PC-3 (cell line): Measurements from ENCODE around the gene TUBGCP3. TPM values are rescaled to one million over a fixed set of nuclear protein-coding genes. Genes with fewer than 3 reads are reported as not detected.

Experiments
- ATAC-seq: fragments of 200-7000 bp; cut with Tn5 transposase; 2 replicates; pipeline ENCODE4 v1.9.1; 2020; ENCODE audit warnings: mild to moderate bottlenecking, moderate library complexity
- BruUV-seq: library from RNA; stranded (reverse); fragments of 400-500 nt; replicated peaks from 2 replicates; lab custom pipeline; 2021; lab: Mats Ljungman, UMichigan
- CTCF ChIA-PET: fragments of 300-600 bp; sonication (Branson Sonifier 250); formaldehyde crosslinking; loops from one replicate; lab custom pipeline; 2022; ENCODE audit warnings: antibody characterized with exemption; lab: Charles Lee
- POLR2A ChIA-PET: fragments of 300-600 bp; sonication (Branson Sonifier 250); formaldehyde crosslinking; loops from one replicate; lab custom pipeline; 2022; ENCODE audit warnings: antibody characterized with exemption; ENCODE audit not compliant: unreplicated experiment; lab: Charles Lee
- DNase-seq: peaks from one replicate; pipeline ENCODE4 v3.0.0-alpha.2; 2015
- H2AFZ ChIP-seq: fragments of 300-600 bp; sonication (generic); 2 replicates; pipeline ENCODE4 v1.6.0; 2016; ENCODE audit warnings: antibody characterized with exemption, low read length
- H3F3A ChIP-seq: fragments of 300-600 bp; sonication (generic); one replicate; pipeline ENCODE4 v1.6.0; 2017; ENCODE audit warnings: antibody characterized with exemption, low read length, control low read depth, mild to moderate bottlenecking; ENCODE audit not compliant: unreplicated experiment
- H3K27ac ChIP-seq: fragments of 300-600 bp; sonication (generic); 2 replicates; pipeline ENCODE4 v1.5.1; 2016; ENCODE audit warnings: mild to moderate bottlenecking, low read length
- H3K27me3 ChIP-seq: fragments of 300-600 bp; sonication (generic); 2 replicates; pipeline ENCODE4 v1.6.1; 2016; ENCODE audit warnings: low read length, mixed read lengths
- H3K36me3 ChIP-seq: fragments of 300-600 bp; sonication (generic); 2 replicates; pipeline ENCODE4 v1.6.1; 2016; ENCODE audit warnings: low read depth, mixed run types, low read length, mixed read lengths
- H3K4me1 ChIP-seq: fragments of 300-600 bp; sonication (generic); 2 replicates; pipeline ENCODE4 v1.5.1; 2016; ENCODE audit warnings: low read length; ENCODE audit not compliant: insufficient read depth
- H3K4me2 ChIP-seq: fragments of 300-600 bp; sonication (generic); 2 replicates; pipeline ENCODE4 v1.6.0; 2016; ENCODE audit warnings: low read length
- H3K4me3 ChIP-seq: fragments of 300-600 bp; sonication (generic); 2 replicates; pipeline ENCODE4 v1.5.1; 2016; ENCODE audit warnings: mild to moderate bottlenecking, low read length, mixed read lengths
- H3K79me2 ChIP-seq: fragments of 300-600 bp; sonication (generic); 2 replicates; pipeline ENCODE4 v1.6.1; 2017; ENCODE audit warnings: low read length, mixed read lengths
- H3K9ac ChIP-seq: fragments of 300-600 bp; sonication (generic); 2 replicates; pipeline ENCODE4 v1.6.0; 2016; ENCODE audit warnings: mild to moderate bottlenecking, low read length
- H3K9me2 ChIP-seq: fragments of 300-600 bp; sonication (generic); replicated peaks from 2 replicates; pipeline ENCODE4 v1.6.1; 2016; ENCODE audit warnings: mixed run types, low read length, mixed read lengths
- H3K9me3 ChIP-seq: fragments of 300-600 bp; sonication (generic); 2 replicates; pipeline ENCODE4 v1.6.1; 2016; ENCODE audit warnings: low read length, mixed read lengths
- H4K20me1 ChIP-seq: fragments of 300-600 bp; sonication (generic); 2 replicates; pipeline ENCODE4 v1.6.1; 2016; ENCODE audit warnings: low read length, mixed read lengths
- CTCF ChIP-seq: fragments of 300-600 bp; sonication (generic); conservative IDR thresholded peaks from 2 replicates; pipeline ENCODE4 v1.5.1; 2017; ENCODE audit warnings: antibody characterized with exemption, low read depth, mild to moderate bottlenecking, low read length
- EZH2 ChIP-seq: fragments of 300-600 bp; sonication (generic); IDR thresholded peaks from one replicate; pipeline ENCODE4 v1.6.1; 2017; ENCODE audit warnings: antibody characterized with exemption, mild to moderate bottlenecking, low read length; ENCODE audit not compliant: unreplicated experiment
- EZH2phosphoT487 ChIP-seq: fragments of 300-600 bp; sonication (generic); IDR thresholded peaks from 2 replicates; pipeline ENCODE4 v1.6.1; 2018; ENCODE audit warnings: mild to moderate bottlenecking, antibody characterized with exemption, low read length, borderline replicate concordance
- intact Hi-C: fragments of 100-400 bp; cut with micrococcal nuclease; formaldehyde crosslinking; loops from 2 replicates; pipeline ENCODE4 v1.9.0; 2023
- total RNA-seq: library from RNA; depleted of rRNA; stranded (reverse); fragments of >200 nt; gene quantifications from 2 replicates; pipeline ENCODE4 v1.2.3, GENCODE V29; 2014

TUBGCP3 gene
- total RNA-seq, 1 experiment from 2014 or later: 25.8 TPM

- H3K27ac ChIP-seq: no peak overlapping the region
- DNase-seq (no peak), ATAC-seq (no peak)
- no peaks in the 10 kb centered on the region for H3K4me1 ChIP-seq
- H3K9me3 ChIP-seq: no peaks in the 10 kb centered on the region
- BruUV-seq: no TSS peak
- ChIA-PET CTCF (no interaction called here), POLR2A (no interaction called here)
- no peaks in the 10 kb centered on the region for H3K9me2 ChIP-seq
- H3F3A ChIP-seq: no peaks in the 10 kb centered on the region
- H3K4me2 ChIP-seq: no peak overlapping the region
- H2AFZ ChIP-seq: no peak overlapping the region
- no peak overlapping the region for H3K4me3 ChIP-seq
- no peaks in the 10 kb centered on the region for H3K79me2 ChIP-seq
- TF ChIP-seq CTCF (no peak), EZH2phosphoT487 (no peak), EZH2 (no peak)
- H3K27me3 ChIP-seq: no peaks in the 10 kb centered on the region
- no peak overlapping the region for H3K9ac ChIP-seq
- no peaks in the 10 kb centered on the region for H3K36me3 ChIP-seq
- H4K20me1 ChIP-seq: no peaks in the 10 kb centered on the region
- intact Hi-C loops: no loop called here
Observed at GRCh38 chr13:112477070-112477619, 110.8 kb downstream of the TUBGCP3 start.

DNA sequence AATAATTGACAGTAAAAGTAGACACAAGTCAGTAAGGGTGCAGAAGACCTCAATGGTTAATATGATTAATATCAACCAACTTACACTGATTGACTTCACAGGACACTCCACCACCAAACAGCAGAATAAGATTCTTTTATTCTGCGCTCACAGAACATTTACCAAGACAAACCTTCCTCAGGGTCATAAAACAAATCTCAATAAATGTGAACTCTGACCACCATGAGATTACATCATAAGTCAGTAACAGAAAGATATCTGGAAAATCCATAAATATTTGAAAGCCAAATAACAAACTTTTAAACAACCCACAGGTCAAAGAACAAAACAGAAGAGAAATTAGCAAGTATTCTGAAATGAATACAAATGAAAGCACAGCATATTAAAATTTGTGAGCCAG, 112.1 kb downstream of the TUBGCP3 start:
- intact Hi-C loops: no loop called here
- POLR2A ChIA-PET: no interaction called here
- Histone ChIP-seq H3K27ac (no peak overlapping the region), H3K79me2 (no peaks in the 10 kb centered on the region), H3K4me3 (no peak overlapping the region), H4K20me1 (no peaks in the 10 kb centered on the region), H3K36me3 (no peaks in the 10 kb centered on the region), H3K9ac (no peak overlapping the region), H3F3A (no peaks in the 10 kb centered on the region), H3K9me3 (no peaks in the 10 kb centered on the region), H3K4me1 (no peaks in the 10 kb centered on the region), H2AFZ (no peak overlapping the region), H3K9me2 (no peaks in the 10 kb centered on the region), H3K27me3 (no peaks in the 10 kb centered on the region), H3K4me2 (no peak overlapping the region)
- CTCF ChIA-PET: no interaction called here
- DNase-seq: no peak
- BruUV-seq: no TSS peak
- no peak for ATAC-seq
- TF ChIP-seq CTCF (no peak), EZH2phosphoT487 (no peak), EZH2 (no peak)

GRCh38 chr13:112474869-112475268, 113.1 kb downstream of the TUBGCP3 start:
- Histone ChIP-seq H2AFZ (no peak overlapping the region), H3K9ac (no peak overlapping the region), H3K9me2 (no peaks in the 10 kb centered on the region), H3K79me2 (no peaks in the 10 kb centered on the region), H3F3A (no peaks in the 10 kb centered on the region), H3K4me1 (no peaks in the 10 kb centered on the region), H3K27me3 (no peaks in the 10 kb centered on the region), H3K36me3 (no peaks in the 10 kb centered on the region), H3K9me3 (no peaks in the 10 kb centered on the region), H4K20me1 (no peaks in the 10 kb centered on the region), H3K4me2 (no peak overlapping the region), H3K4me3 (no peak overlapping the region), H3K27ac (no peak overlapping the region)
- ChIA-PET CTCF (no interaction called here), POLR2A (interaction anchor here (0.6 kb wide), 1 partner anchor 70 kb away, joined by 7 read pairs; no protein-coding TSS in a partner anchor)
- BruUV-seq: no TSS peak
- no peak for DNase-seq
- ATAC-seq: no peak
- intact Hi-C loops: no loop called here
- TF ChIP-seq CTCF (no peak), EZH2 (no peak), EZH2phosphoT487 (no peak)
